ENCODE results near the gene CAMK1D. TPM values are rescaled to one million over a fixed set of nuclear protein-coding genes. Genes with fewer than 3 reads are reported as not detected.

Gene CAMK1D
- total and polyA plus RNA-seq, 2 donors (not counting 3 experiments of a cell fraction or from before 2014, with no cell fraction given): 0.37 to 4.2 TPM

- no peaks in the 10 kb centered on the region for H3K9me3 ChIP-seq (replicated peaks; ENCODE audit: control insufficient read depth, insufficient read depth, low read length)
- no peak overlapping the region for H3K4me3 ChIP-seq (replicated peaks in 1 of 3; ENCODE audit: insufficient read depth in 1 of 3, low read depth in 1 of 3, low read length in 3 of 3)
- H4K20me1 ChIP-seq (replicated peaks; ENCODE audit: control insufficient read depth, extremely low read depth, insufficient read depth, low read length): no peaks in the 10 kb centered on the region
- H3K9ac ChIP-seq (replicated peaks; ENCODE audit: extremely low read depth, insufficient read depth, low read length): no peak overlapping the region
- POLR2A ChIA-PET: no interaction called here
- H3K4me1 ChIP-seq (ENCODE audit: control insufficient read depth, extremely low read depth, insufficient read depth, low read length): peaks cover 3% of the 10 kb centered on the region
- H3K9me1 ChIP-seq (replicated peaks; ENCODE audit: control insufficient read depth, extremely low read depth, insufficient read depth, low read length): no peaks in the 10 kb centered on the region
- H3K27ac ChIP-seq (ENCODE audit: insufficient read depth, low read depth, low read length): no peak overlapping the region
- H3K27me3 ChIP-seq (ENCODE audit: control insufficient read depth in 2 of 2, insufficient read depth in 2 of 2, low read length in 2 of 2): no peaks in the 10 kb centered on the region
- FAIRE-seq: no peak
- BruUV-seq (replicated peaks): no TSS peak
- dilution Hi-C loops (cut with MboI; ENCODE audit: extremely low pct_ligation_motif_present, low sequenced_read_pairs) (no loop called here), intact Hi-C loops (cut with micrococcal nuclease) (no loop called here)
- no peak overlapping the region for H3K4me2 ChIP-seq (ENCODE audit: insufficient read depth, low read length)
- TF ChIP-seq FOS (IDR thresholded peaks at IDR 0.05; ENCODE audit: borderline replicate concordance, insufficient read depth, low read length) (no peak), JUN (IDR thresholded peaks at IDR 0.05; ENCODE audit: borderline replicate concordance, insufficient read depth, insufficient read length, low read depth) (no peak), MYC (IDR thresholded peaks at IDR 0.05; ENCODE audit: low read depth, low read length) (no peak), POLR2A (IDR thresholded peaks at IDR 0.05; ENCODE audit: low read depth, low read length) (no peak), EZH2 (IDR thresholded peaks at IDR 0.05; ENCODE audit: borderline replicate concordance, low read depth, low read length, severe bottlenecking) (no peak), MAX (IDR thresholded peaks at IDR 0.05; ENCODE audit: insufficient read depth, insufficient read length) (no peak), POLR2AphosphoS5 (IDR thresholded peaks at IDR 0.05; ENCODE audit: insufficient read depth, low read depth, low read length) (no peak), GATA2 (IDR thresholded peaks at IDR 0.05; ENCODE audit: insufficient read depth, insufficient read length, low read depth, low read length) (no peak)
- TF ChIP-seq, protein P1, sequence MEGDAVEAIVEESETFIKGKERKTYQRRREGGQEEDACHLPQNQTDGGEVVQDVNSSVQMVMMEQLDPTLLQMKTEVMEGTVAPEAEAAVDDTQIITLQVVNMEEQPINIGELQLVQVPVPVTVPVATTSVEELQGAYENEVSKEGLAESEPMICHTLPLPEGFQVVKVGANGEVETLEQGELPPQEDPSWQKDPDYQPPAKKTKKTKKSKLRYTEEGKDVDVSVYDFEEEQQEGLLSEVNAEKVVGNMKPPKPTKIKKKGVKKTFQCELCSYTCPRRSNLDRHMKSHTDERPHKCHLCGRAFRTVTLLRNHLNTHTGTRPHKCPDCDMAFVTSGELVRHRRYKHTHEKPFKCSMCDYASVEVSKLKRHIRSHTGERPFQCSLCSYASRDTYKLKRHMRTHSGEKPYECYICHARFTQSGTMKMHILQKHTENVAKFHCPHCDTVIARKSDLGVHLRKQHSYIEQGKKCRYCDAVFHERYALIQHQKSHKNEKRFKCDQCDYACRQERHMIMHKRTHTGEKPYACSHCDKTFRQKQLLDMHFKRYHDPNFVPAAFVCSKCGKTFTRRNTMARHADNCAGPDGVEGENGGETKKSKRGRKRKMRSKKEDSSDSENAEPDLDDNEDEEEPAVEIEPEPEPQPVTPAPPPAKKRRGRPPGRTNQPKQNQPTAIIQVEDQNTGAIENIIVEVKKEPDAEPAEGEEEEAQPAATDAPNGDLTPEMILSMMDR (IDR thresholded peaks at IDR 0.05; ENCODE audit: extremely low read depth in 1 of 2, insufficient read depth in 1 of 2, low read depth in 1 of 2, low read length in 2 of 2): no peak
- no peak overlapping the region for H2AFZ ChIP-seq (ENCODE audit: low read depth, low read length)
- DNase-seq (ENCODE audit: low read depth, low spot score): no peak
- H3K79me2 ChIP-seq (ENCODE audit: control insufficient read depth, insufficient read depth, low read length): no peaks in the 10 kb centered on the region
- H3K36me3 ChIP-seq (ENCODE audit: control insufficient read depth in 2 of 2, extremely low read depth in 1 of 2, insufficient read depth in 2 of 2, low read length in 2 of 2): no peaks in the 10 kb centered on the region
- CTCF ChIA-PET: interaction anchor here (0.6 to 1.4 kb wide), 5 partner anchors 8 to 67 kb away, joined by 3 to 6 read pairs (median 3); no protein-coding TSS in a partner anchor
Observed at GRCh38 chr10:12834116-12834665, 484.8 kb downstream of the CAMK1D start.

All from endothelial cell of umbilical vein (primary cell).